Esophagus muscularis mucosa (tissue), 4 donors: Measurements from ENCODE around the gene PDZK1.
"Not testable (repeated sequence)": the region's sequence is repeated elsewhere in the genome, so short reads cannot be mapped to it uniquely, and the experiment has no call there.

Experiments
- EP300 ChIP-seq: sonication (generic); formaldehyde crosslinking; IDR thresholded peaks from one replicate; pipeline ENCODE4 v1.6.1; 2017; ENCODE audit warnings: antibody characterized with exemption
- POLR2A ChIP-seq: fragments of 450-650 bp; IDR thresholded peaks from one replicate; pipeline ENCODE4 v1.6.1; 2017; ENCODE audit warnings: antibody characterized with exemption, moderate library complexity, mild to moderate bottlenecking, low read depth
- POLR2AphosphoS5 ChIP-seq, 2 donors: sonication (generic); formaldehyde crosslinking; IDR thresholded peaks; one replicate each; pipeline ENCODE4 v1.6.1; 2017; ENCODE audit warnings: antibody characterized with exemption in 2 of 2
- TF ChIP-seq, protein P1 (sequence below), 3 experiments: fragments of 200-600 bp in 2 of 3; fragments of 450-650 bp in 1 of 3; sonication (generic) in 2 of 3; IDR thresholded peaks; one replicate each; pipeline ENCODE4 v1.5.1; 2017 to 2019; ENCODE audit warnings: antibody characterized with exemption in 3 of 3, mild to moderate bottlenecking in 2 of 3, moderate library complexity in 1 of 3

DNA sequence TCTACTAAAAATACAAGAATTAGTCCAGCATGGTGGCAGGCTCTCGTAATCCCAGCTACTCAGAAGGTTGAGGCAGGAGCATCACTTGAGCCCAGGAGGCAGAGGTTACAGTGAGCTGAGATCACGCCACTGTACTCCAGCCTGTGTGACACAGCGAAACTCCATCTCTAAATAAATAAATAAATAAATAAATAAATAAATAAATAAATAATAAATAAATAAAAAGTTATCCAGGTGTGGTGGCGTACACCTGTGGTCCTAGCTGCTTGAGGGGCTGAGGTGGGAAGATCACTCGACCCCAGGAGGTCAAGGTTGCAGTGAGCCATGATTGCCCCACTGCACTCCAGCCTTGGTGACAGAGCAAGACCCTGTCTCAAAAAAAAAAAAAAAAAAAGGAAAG lies 11.3 kb upstream of the PDZK1 start:
- not testable (repeated sequence) for TF ChIP-seq POLR2A; EP300; POLR2AphosphoS5 (IDR thresholded peaks at IDR 0.05)
- TF ChIP-seq, protein P1, sequence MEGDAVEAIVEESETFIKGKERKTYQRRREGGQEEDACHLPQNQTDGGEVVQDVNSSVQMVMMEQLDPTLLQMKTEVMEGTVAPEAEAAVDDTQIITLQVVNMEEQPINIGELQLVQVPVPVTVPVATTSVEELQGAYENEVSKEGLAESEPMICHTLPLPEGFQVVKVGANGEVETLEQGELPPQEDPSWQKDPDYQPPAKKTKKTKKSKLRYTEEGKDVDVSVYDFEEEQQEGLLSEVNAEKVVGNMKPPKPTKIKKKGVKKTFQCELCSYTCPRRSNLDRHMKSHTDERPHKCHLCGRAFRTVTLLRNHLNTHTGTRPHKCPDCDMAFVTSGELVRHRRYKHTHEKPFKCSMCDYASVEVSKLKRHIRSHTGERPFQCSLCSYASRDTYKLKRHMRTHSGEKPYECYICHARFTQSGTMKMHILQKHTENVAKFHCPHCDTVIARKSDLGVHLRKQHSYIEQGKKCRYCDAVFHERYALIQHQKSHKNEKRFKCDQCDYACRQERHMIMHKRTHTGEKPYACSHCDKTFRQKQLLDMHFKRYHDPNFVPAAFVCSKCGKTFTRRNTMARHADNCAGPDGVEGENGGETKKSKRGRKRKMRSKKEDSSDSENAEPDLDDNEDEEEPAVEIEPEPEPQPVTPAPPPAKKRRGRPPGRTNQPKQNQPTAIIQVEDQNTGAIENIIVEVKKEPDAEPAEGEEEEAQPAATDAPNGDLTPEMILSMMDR (IDR thresholded peaks at IDR 0.05): not testable (repeated sequence)
